GM23338 (cell line): Measurements from ENCODE around the gene SMYD3. TPM values are rescaled to one million over a fixed set of nuclear protein-coding genes. Genes with fewer than 3 reads are reported as not detected.

Experiments used
- ATAC-seq: fragments of 200-7000 bp; cut with Tn5 transposase; 3 replicates; pipeline ENCODE4 v1.9.1; 2020
- DNase-seq: peaks from one replicate; pipeline ENCODE4 v3.0.0-alpha.2; 2015; ENCODE audit warnings: low spot score
- H2AFZ ChIP-seq: fragments of 200-600 bp; sonication (generic); 2 replicates; pipeline ENCODE4 v1.8.0; 2016; ENCODE audit warnings: antibody characterized with exemption, mild to moderate bottlenecking, moderate library complexity
- H3F3A ChIP-seq: fragments of 200-600 bp; sonication (generic); replicated peaks from 2 replicates; pipeline ENCODE4 v1.8.0; 2017; ENCODE audit warnings: antibody characterized with exemption, mixed run types, low read depth
- H3K27ac ChIP-seq: fragments of 200-600 bp; sonication (generic); 2 replicates; pipeline ENCODE4 v1.6.1; 2016; ENCODE audit warnings: low read depth
- H3K27me3 ChIP-seq: fragments of 200-600 bp; sonication (generic); 2 replicates; pipeline ENCODE4 v1.8.0; 2016; ENCODE audit warnings: mild to moderate bottlenecking, mixed run types, moderate library complexity; ENCODE audit not compliant: insufficient read depth
- H3K36me3 ChIP-seq: fragments of 200-600 bp; sonication (generic); 2 replicates; pipeline ENCODE4 v1.8.0; 2016; ENCODE audit warnings: mild to moderate bottlenecking; ENCODE audit not compliant: insufficient read depth
- H3K4me1 ChIP-seq: fragments of 200-600 bp; sonication (generic); 2 replicates; pipeline ENCODE4 v1.8.0; 2016; ENCODE audit warnings: mild to moderate bottlenecking, moderate library complexity; ENCODE audit not compliant: insufficient read depth
- H3K4me2 ChIP-seq: fragments of 200-600 bp; sonication (generic); 2 replicates; pipeline ENCODE4 v1.7.1; 2017; ENCODE audit warnings: mixed run types
- H3K4me3 ChIP-seq: fragments of 200-600 bp; sonication (generic); 2 replicates; pipeline ENCODE4 v1.6.1; 2016; ENCODE audit warnings: mixed run types
- H3K79me2 ChIP-seq: fragments of 200-600 bp; sonication (generic); replicated peaks from 2 replicates; pipeline ENCODE4 v1.8.0; 2017; ENCODE audit warnings: mild to moderate bottlenecking; ENCODE audit not compliant: insufficient read depth
- H3K9me2 ChIP-seq: fragments of 200-600 bp; sonication (generic); 2 replicates; pipeline ENCODE4 v1.8.0; 2017; ENCODE audit not compliant: insufficient read depth
- H4K20me1 ChIP-seq: fragments of 200-600 bp; sonication (generic); replicated peaks from 2 replicates; pipeline ENCODE4 v1.8.0; 2017; ENCODE audit warnings: mild to moderate bottlenecking; ENCODE audit not compliant: insufficient read depth
- H3K27ac Mint-ChIP-seq: 2 replicates; pipeline ENCODE4 v1.8.0; 2020; ENCODE audit warnings: inconsistent platforms, mild to moderate bottlenecking, moderate library complexity, mixed read lengths
- H3K27me3 Mint-ChIP-seq: 3 replicates; pipeline ENCODE4 v1.8.0; 2022; ENCODE audit warnings: low read depth, mild to moderate bottlenecking, moderate library complexity, mixed read lengths, inconsistent platforms; ENCODE audit not compliant: insufficient read depth, poor library complexity
- H3K36me3 Mint-ChIP-seq: 3 replicates; pipeline ENCODE4 v1.8.0; 2021; ENCODE audit warnings: low read depth, mild to moderate bottlenecking, inconsistent platforms, moderate library complexity, mixed read lengths
- H3K4me1 Mint-ChIP-seq: 3 replicates; pipeline ENCODE4 v1.8.0; 2020; ENCODE audit warnings: mild to moderate bottlenecking, inconsistent platforms, mixed read lengths
- H3K4me3 Mint-ChIP-seq: 3 replicates; pipeline ENCODE4 v1.8.0; 2021; ENCODE audit warnings: moderate library complexity, mild to moderate bottlenecking, inconsistent platforms, mixed read lengths
- H3K9me3 Mint-ChIP-seq: 3 replicates; pipeline ENCODE4 v1.8.0; 2020; ENCODE audit warnings: moderate library complexity, mild to moderate bottlenecking, inconsistent platforms, mixed read lengths
- CREB1 ChIP-seq: fragments of 250-450 bp; sonication (Bioruptor Pico); IDR thresholded peaks from 2 replicates; pipeline ENCODE4 v1.5.0; 2020; ENCODE audit warnings: low read depth, mild to moderate bottlenecking, moderate library complexity
- EZH2 ChIP-seq: fragments of 200-600 bp; sonication (generic); IDR thresholded peaks from one replicate; pipeline ENCODE4 v1.8.0; 2017; ENCODE audit warnings: antibody characterized with exemption, mild to moderate bottlenecking, low read depth; ENCODE audit not compliant: unreplicated experiment
- EZH2phosphoT487 ChIP-seq: fragments of 200-600 bp; sonication (generic); IDR thresholded peaks from one replicate; pipeline ENCODE4 v1.8.1; 2018; ENCODE audit warnings: antibody characterized with exemption; ENCODE audit not compliant: unreplicated experiment
- JUNB ChIP-seq: IDR thresholded peaks from one replicate; pipeline ENCODE4 v1.6.1; 2016; ENCODE audit warnings: antibody characterized with exemption; ENCODE audit not compliant: unreplicated experiment
- NANOG ChIP-seq: IDR thresholded peaks from 2 replicates; pipeline ENCODE4 v1.6.1; 2016; ENCODE audit warnings: antibody characterized with exemption, borderline replicate concordance
- POLR2AphosphoS5 ChIP-seq: IDR thresholded peaks from 2 replicates; pipeline ENCODE4 v1.6.1; 2016; ENCODE audit warnings: antibody characterized with exemption, low read depth
- STAT1 ChIP-seq: IDR thresholded peaks from one replicate; pipeline ENCODE4 v1.6.1; 2016; ENCODE audit warnings: antibody characterized with exemption; ENCODE audit not compliant: unreplicated experiment
- ZNF114 ChIP-seq: fragments of 250-450 bp; sonication (Bioruptor Pico); IDR thresholded peaks from 2 replicates; pipeline ENCODE4 v1.5.0; 2020; ENCODE audit warnings: mild to moderate bottlenecking, moderate library complexity
- ZNF331 ChIP-seq: fragments of 250-450 bp; sonication (Bioruptor Pico); IDR thresholded peaks from 2 replicates; pipeline ENCODE4 v1.5.0; 2020; ENCODE audit warnings: low read depth, mild to moderate bottlenecking, moderate library complexity
- polyA plus RNA-seq: library from polyadenylated mRNA; unstranded; fragments of >200 nt; fragmentation: Nextera tagmentation; extraction: Ambion mirVana; gene quantifications from 2 replicates; pipeline ENCODE4 v1.2.1, GENCODE V29; 2016
- total RNA-seq: library from RNA; depleted of rRNA; stranded (reverse); fragments of >200 nt; shearing (Covaris generic); gene quantifications from 2 replicates; pipeline ENCODE4 v1.2.3, GENCODE V29; 2014
- TF ChIP-seq, protein P1 (sequence below), 2 experiments: fragments of 200-600 bp in 1 of 2; sonication (generic) in 1 of 2; conservative IDR thresholded peaks; 2 replicates each; pipeline versions ENCODE4 v1.5.1 to v1.6.1; 2016 to 2017; ENCODE audit warnings: antibody characterized with exemption in 2 of 2, low read depth in 2 of 2, mild to moderate bottlenecking in 2 of 2, moderate library complexity in 1 of 2
- TF ChIP-seq, protein P2 (sequence below): fragments of 250-450 bp; sonication (Bioruptor Pico); IDR thresholded peaks from 2 replicates; pipeline ENCODE4 v1.5.0; 2020; ENCODE audit warnings: mild to moderate bottlenecking, moderate library complexity
- TF ChIP-seq, protein P3 (sequence below): IDR thresholded peaks from one replicate; pipeline ENCODE4 v1.6.1; 2018; ENCODE audit warnings: antibody characterized with exemption; ENCODE audit not compliant: unreplicated experiment
- TF ChIP-seq, protein P4 (sequence below): IDR thresholded peaks from 2 replicates; pipeline ENCODE4 v1.6.1; 2016; ENCODE audit warnings: antibody characterized with exemption

SMYD3 gene
- total and polyA plus RNA-seq, 2 experiments from 2014 or later: 31.8 to 34.4 TPM

DNA sequence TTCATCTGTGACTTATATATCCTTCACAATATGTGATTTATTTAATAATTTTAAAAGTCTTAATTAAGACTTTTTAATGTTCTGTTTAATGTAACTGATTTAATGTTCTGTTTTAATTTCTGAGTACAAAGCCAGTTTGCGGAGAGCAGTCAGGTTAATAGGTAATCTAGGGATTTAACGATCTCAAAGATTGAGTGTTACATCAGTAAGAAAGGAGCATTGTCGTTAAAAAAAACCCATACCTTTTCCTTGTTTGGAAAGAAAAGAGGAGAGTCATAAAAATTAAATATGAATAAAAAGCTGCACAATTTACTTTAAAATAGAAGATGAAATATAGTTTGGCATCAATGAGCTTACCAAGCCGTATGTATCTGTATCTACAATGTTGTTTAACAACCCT, 730.9 kb downstream of the SMYD3 start:
- Mint-ChIP-seq H3K27ac (no peak overlapping the region), H3K4me3 (no peak overlapping the region), H3K36me3 (peaks cover 2% of the 10 kb centered on the region; the same call in 1 of the 3 replicates), H3K4me1 (peaks cover 5% of the 10 kb centered on the region), H3K9me3 (peaks cover 7% of the 10 kb centered on the region; the same call in 2 of the 3 replicates), H3K27me3 (no peaks in the 10 kb centered on the region)
- Histone ChIP-seq H3K4me1 (no peaks in the 10 kb centered on the region), H3K79me2 (no peaks in the 10 kb centered on the region), H3K27ac (no peak overlapping the region), H3K9me2 (no peaks in the 10 kb centered on the region), H4K20me1 (no peaks in the 10 kb centered on the region), H3K4me3 (no peak overlapping the region), H3K27me3 (no peaks in the 10 kb centered on the region), H3K36me3 (no peaks in the 10 kb centered on the region), H3K4me2 (no peak overlapping the region), H2AFZ (no peak overlapping the region), H3F3A (no peaks in the 10 kb centered on the region)
- no peak for DNase-seq
- ATAC-seq: no peak
- TF ChIP-seq STAT1 (no peak), JUNB (no peak), CREB1 (CRISPR knock-in tag) (no peak), EZH2 (no peak), EZH2phosphoT487 (no peak), POLR2AphosphoS5 (no peak), ZNF331 (no peak), ZNF114 (no peak), NANOG (no peak)
- TF ChIP-seq, protein P1, sequence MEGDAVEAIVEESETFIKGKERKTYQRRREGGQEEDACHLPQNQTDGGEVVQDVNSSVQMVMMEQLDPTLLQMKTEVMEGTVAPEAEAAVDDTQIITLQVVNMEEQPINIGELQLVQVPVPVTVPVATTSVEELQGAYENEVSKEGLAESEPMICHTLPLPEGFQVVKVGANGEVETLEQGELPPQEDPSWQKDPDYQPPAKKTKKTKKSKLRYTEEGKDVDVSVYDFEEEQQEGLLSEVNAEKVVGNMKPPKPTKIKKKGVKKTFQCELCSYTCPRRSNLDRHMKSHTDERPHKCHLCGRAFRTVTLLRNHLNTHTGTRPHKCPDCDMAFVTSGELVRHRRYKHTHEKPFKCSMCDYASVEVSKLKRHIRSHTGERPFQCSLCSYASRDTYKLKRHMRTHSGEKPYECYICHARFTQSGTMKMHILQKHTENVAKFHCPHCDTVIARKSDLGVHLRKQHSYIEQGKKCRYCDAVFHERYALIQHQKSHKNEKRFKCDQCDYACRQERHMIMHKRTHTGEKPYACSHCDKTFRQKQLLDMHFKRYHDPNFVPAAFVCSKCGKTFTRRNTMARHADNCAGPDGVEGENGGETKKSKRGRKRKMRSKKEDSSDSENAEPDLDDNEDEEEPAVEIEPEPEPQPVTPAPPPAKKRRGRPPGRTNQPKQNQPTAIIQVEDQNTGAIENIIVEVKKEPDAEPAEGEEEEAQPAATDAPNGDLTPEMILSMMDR (conservative IDR thresholded peaks at IDR 0.05; ENCODE audit: low read depth in 2 of 2): no peak
- TF ChIP-seq, protein P2, sequence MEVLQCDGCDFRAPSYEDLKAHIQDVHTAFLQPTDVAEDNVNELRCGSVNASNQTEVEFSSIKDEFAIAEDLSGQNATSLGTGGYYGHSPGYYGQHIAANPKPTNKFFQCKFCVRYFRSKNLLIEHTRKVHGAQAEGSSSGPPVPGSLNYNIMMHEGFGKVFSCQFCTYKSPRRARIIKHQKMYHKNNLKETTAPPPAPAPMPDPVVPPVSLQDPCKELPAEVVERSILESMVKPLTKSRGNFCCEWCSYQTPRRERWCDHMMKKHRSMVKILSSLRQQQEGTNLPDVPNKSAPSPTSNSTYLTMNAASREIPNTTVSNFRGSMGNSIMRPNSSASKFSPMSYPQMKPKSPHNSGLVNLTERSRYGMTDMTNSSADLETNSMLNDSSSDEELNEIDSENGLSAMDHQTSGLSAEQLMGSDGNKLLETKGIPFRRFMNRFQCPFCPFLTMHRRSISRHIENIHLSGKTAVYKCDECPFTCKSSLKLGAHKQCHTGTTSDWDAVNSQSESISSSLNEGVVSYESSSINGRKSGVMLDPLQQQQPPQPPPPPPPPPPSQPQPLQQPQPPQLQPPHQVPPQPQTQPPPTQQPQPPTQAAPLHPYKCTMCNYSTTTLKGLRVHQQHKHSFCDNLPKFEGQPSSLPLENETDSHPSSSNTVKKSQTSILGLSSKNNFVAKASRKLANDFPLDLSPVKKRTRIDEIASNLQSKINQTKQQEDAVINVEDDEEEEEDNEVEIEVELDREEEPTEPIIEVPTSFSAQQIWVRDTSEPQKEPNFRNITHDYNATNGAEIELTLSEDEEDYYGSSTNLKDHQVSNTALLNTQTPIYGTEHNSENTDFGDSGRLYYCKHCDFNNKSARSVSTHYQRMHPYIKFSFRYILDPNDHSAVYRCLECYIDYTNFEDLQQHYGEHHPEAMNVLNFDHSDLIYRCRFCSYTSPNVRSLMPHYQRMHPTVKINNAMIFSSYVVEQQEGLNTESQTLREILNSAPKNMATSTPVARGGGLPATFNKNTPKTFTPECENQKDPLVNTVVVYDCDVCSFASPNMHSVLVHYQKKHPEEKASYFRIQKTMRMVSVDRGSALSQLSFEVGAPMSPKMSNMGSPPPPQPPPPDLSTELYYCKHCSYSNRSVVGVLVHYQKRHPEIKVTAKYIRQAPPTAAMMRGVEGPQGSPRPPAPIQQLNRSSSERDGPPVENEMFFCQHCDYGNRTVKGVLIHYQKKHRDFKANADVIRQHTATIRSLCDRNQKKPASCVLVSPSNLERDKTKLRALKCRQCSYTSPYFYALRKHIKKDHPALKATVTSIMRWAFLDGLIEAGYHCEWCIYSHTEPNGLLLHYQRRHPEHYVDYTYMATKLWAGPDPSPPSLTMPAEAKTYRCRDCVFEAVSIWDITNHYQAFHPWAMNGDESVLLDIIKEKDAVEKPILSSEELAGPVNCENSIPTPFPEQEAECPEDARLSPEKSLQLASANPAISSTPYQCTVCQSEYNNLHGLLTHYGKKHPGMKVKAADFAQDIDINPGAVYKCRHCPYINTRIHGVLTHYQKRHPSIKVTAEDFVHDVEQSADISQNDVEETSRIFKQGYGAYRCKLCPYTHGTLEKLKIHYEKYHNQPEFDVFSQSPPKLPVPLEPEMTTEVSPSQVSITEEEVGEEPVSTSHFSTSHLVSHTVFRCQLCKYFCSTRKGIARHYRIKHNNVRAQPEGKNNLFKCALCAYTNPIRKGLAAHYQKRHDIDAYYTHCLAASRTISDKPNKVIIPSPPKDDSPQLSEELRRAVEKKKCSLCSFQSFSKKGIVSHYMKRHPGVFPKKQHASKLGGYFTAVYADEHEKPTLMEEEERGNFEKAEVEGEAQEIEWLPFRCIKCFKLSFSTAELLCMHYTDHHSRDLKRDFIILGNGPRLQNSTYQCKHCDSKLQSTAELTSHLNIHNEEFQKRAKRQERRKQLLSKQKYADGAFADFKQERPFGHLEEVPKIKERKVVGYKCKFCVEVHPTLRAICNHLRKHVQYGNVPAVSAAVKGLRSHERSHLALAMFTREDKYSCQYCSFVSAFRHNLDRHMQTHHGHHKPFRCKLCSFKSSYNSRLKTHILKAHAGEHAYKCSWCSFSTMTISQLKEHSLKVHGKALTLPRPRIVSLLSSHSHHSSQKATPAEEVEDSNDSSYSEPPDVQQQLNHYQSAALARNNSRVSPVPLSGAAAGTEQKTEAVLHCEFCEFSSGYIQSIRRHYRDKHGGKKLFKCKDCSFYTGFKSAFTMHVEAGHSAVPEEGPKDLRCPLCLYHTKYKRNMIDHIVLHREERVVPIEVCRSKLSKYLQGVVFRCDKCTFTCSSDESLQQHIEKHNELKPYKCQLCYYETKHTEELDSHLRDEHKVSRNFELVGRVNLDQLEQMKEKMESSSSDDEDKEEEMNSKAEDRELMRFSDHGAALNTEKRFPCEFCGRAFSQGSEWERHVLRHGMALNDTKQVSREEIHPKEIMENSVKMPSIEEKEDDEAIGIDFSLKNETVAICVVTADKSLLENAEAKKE (CRISPR knock-in tag): no peak
- TF ChIP-seq, protein P3, sequence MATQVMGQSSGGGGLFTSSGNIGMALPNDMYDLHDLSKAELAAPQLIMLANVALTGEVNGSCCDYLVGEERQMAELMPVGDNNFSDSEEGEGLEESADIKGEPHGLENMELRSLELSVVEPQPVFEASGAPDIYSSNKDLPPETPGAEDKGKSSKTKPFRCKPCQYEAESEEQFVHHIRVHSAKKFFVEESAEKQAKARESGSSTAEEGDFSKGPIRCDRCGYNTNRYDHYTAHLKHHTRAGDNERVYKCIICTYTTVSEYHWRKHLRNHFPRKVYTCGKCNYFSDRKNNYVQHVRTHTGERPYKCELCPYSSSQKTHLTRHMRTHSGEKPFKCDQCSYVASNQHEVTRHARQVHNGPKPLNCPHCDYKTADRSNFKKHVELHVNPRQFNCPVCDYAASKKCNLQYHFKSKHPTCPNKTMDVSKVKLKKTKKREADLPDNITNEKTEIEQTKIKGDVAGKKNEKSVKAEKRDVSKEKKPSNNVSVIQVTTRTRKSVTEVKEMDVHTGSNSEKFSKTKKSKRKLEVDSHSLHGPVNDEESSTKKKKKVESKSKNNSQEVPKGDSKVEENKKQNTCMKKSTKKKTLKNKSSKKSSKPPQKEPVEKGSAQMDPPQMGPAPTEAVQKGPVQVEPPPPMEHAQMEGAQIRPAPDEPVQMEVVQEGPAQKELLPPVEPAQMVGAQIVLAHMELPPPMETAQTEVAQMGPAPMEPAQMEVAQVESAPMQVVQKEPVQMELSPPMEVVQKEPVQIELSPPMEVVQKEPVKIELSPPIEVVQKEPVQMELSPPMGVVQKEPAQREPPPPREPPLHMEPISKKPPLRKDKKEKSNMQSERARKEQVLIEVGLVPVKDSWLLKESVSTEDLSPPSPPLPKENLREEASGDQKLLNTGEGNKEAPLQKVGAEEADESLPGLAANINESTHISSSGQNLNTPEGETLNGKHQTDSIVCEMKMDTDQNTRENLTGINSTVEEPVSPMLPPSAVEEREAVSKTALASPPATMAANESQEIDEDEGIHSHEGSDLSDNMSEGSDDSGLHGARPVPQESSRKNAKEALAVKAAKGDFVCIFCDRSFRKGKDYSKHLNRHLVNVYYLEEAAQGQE: no peak
- TF ChIP-seq, protein P4, sequence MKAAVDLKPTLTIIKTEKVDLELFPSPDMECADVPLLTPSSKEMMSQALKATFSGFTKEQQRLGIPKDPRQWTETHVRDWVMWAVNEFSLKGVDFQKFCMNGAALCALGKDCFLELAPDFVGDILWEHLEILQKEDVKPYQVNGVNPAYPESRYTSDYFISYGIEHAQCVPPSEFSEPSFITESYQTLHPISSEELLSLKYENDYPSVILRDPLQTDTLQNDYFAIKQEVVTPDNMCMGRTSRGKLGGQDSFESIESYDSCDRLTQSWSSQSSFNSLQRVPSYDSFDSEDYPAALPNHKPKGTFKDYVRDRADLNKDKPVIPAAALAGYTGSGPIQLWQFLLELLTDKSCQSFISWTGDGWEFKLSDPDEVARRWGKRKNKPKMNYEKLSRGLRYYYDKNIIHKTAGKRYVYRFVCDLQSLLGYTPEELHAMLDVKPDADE: no peak
